K562 (cell line): ENCODE results near the gene KIAA1614. TPM values are rescaled to one million over a fixed set of nuclear protein-coding genes. Genes with fewer than 3 reads are reported as not detected.

Experiments
- BHLHE40 ChIP-seq: IDR thresholded peaks from 2 replicates; pipeline ENCODE4 v1.6.1; 2011; ENCODE audit warnings: low read length, improper control_type of control experiment
- GATAD2A ChIP-seq: fragments of 450-650 bp; IDR thresholded peaks from 2 replicates; pipeline ENCODE4 v1.6.1; 2017
- GTF2F1 ChIP-seq: IDR thresholded peaks from 2 replicates; pipeline ENCODE4 v1.6.1; 2011; ENCODE audit warnings: low read depth, low read length, improper control_type of control experiment
- HMGN3 ChIP-seq: IDR thresholded peaks from 2 replicates; pipeline ENCODE4 v1.6.1; 2011; ENCODE audit warnings: borderline replicate concordance, low read depth, mild to moderate bottlenecking, mixed read lengths, low read length; ENCODE audit not compliant: insufficient read length; ENCODE audit errors: extremely low read depth
- MYBL2 ChIP-seq, 2 experiments: fragments of 450-650 bp in 1 of 2; sonication (generic) in 1 of 2; formaldehyde crosslinking in 1 of 2; IDR thresholded peaks; 2 replicates each; pipeline versions ENCODE4 v1.6.1 to v1.8.1; 2017 to 2022; ENCODE audit warnings: borderline replicate concordance in 1 of 2, inconsistent platforms in 1 of 2, low read depth in 1 of 2, mild to moderate bottlenecking in 1 of 2, missing genetic modification reagents in 1 of 2, moderate library complexity in 1 of 2
- PYGO2 ChIP-seq: fragments of 450-650 bp; IDR thresholded peaks from 2 replicates; pipeline ENCODE4 v1.6.1; 2016; ENCODE audit warnings: mild to moderate bottlenecking, missing genetic modification characterization, moderate library complexity, missing compliant biosample characterization
- RNF219 ChIP-seq: fragments of 250-450 bp; sonication (Bioruptor Pico); IDR thresholded peaks from 2 replicates; pipeline ENCODE4 v1.5.0; 2022; ENCODE audit warnings: mild to moderate bottlenecking
- SLC30A9 ChIP-seq: fragments of 250-450 bp; sonication (Bioruptor Pico); IDR thresholded peaks from 2 replicates; pipeline ENCODE4 v1.8.0; 2022; ENCODE audit warnings: mild to moderate bottlenecking, moderate library complexity
- SMAD3 ChIP-seq: fragments of 450-650 bp; formaldehyde crosslinking; conservative IDR thresholded peaks from 2 replicates; pipeline ENCODE4 v1.4.0; 2020; ENCODE audit warnings: mild to moderate bottlenecking
- SMARCE1 ChIP-seq: fragments of 450-650 bp; IDR thresholded peaks from 2 replicates; pipeline ENCODE4 v1.7.1; 2016; ENCODE audit warnings: mild to moderate bottlenecking
- TRIM24 ChIP-seq, 2 experiments: fragments of 450-650 bp; IDR thresholded peaks; 2 replicates each; pipeline ENCODE4 v1.6.1; 2016
- ZBED1 ChIP-seq: IDR thresholded peaks from 2 replicates; pipeline ENCODE4 v1.6.1; 2014
- ZNF12 ChIP-seq: sonication (generic); formaldehyde crosslinking; IDR thresholded peaks from 2 replicates; pipeline ENCODE4 v1.4.0; 2020; ENCODE audit warnings: mild to moderate bottlenecking, missing genetic modification reagents
- ZNF184 ChIP-seq: sonication (generic); formaldehyde crosslinking; IDR thresholded peaks from 2 replicates; pipeline ENCODE4 v1.5.0; 2020; ENCODE audit warnings: missing genetic modification reagents
- ZNF324 ChIP-seq: fragments of 250-450 bp; sonication (Bioruptor Pico); IDR thresholded peaks from 2 replicates; pipeline ENCODE4 v1.4.0; 2020; ENCODE audit warnings: mild to moderate bottlenecking
- ZNF507 ChIP-seq: conservative IDR thresholded peaks from 2 replicates; pipeline ENCODE4 v1.6.1; 2017; ENCODE audit warnings: missing genetic modification characterization, missing compliant biosample characterization
- ZNF561 ChIP-seq: fragments of 450-650 bp; formaldehyde crosslinking; conservative IDR thresholded peaks from 2 replicates; pipeline ENCODE4 v1.4.0; 2020; ENCODE audit warnings: mild to moderate bottlenecking, moderate library complexity
- ZNF586 ChIP-seq: fragments of 450-650 bp; formaldehyde crosslinking; conservative IDR thresholded peaks from 2 replicates; pipeline ENCODE4 v1.4.0; 2020; ENCODE audit warnings: mild to moderate bottlenecking, moderate library complexity
- polyA plus RNA-seq, 8 experiments: library from polyadenylated mRNA; depleted of rRNA in 4 of 8; stranded (reverse) in 5 of 8; unstranded in 3 of 8; fragments of >200 nt; fragmentation: Nextera tagmentation in 2 of 8; fragmentation: Illumina TruSeq in 1 of 8; extraction: Ambion mirVana in 2 of 8; extraction: Trizol in 1 of 8; gene quantifications; 2 replicates each; pipeline versions ENCODE4 v1.2.1 to v1.2.3, GENCODE V29; 2011 to 2014; ENCODE audit warnings: inconsistent platforms in 1 of 8, missing spikeins in 1 of 8
- total RNA-seq, 7 experiments: library from RNA; depleted of rRNA in 6 of 7; stranded (reverse); fragments of >200 nt in 6 of 7; fragmentation: Illumina TruSeq in 2 of 7; extraction: Trizol in 2 of 7; gene quantifications; 2 replicates each; pipeline versions ENCODE4 v1.2.1 to v1.2.3, GENCODE V29; 2011 to 2021; ENCODE audit warnings: low replicate concordance in 1 of 7
- TF ChIP-seq, protein P1 (sequence below): fragments of 150-350 bp; IDR thresholded peaks from 2 replicates; pipeline ENCODE4 v1.6.1; 2014; ENCODE audit warnings: low read depth, mild to moderate bottlenecking, low read length, borderline replicate concordance
- TF ChIP-seq, protein P2 (sequence below): fragments of 450-650 bp; IDR thresholded peaks from 2 replicates; pipeline ENCODE4 v1.6.1; 2016; ENCODE audit warnings: low read depth, mild to moderate bottlenecking, moderate library complexity

The KIAA1614 gene
- total and polyA plus RNA-seq, 9 of the 15 experiments (the other 6 are each of a cell fraction or from before 2014, with no cell fraction given) = 0.01 to 1.1 (median 0.15) TPM; not detected in 1

DNA sequence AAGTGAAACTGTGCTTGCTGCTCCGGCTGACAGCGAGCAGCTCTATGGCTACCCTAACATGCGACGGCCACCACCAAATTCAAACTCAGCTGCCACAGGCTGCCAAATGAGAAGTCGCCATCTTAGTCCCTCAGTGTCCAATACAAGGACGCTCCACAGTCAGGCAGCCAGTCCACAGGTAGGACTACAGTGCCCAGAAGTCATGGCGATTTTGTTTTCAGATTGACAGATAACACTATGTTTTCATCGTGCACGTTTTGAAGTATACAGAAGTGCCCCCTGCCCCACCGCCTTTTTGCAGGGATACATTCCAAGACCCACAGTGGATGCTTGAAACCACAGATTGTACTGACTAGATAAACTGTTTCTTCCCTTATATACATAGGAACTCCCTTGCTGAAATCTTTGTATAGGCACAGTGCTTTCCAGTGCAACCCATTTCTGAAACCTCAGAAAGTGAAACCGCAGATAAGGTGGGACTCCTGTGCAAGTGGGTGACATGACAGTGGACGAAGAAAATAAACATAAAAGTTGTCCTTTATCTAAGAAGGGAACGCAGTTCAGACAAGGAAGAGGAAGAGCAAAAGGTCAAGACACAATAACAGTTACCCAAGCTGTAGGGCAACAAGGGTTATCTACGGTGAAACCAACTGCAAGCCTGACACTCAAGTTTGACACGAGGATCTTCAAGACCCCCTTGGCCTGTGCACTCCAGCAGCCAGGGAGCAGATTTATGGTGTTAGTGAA is 57.8 kb downstream of the KIAA1614 start (continued):
- peak; percentile 65; the same call in 1 of the 2 replicates for TF ChIP-seq SMARCE1
- TF ChIP-seq ZNF561 (CRISPR knock-in tag) = no peak
- 0 out of 2 replicates have a peak, but pooled peaks have one; percentile 33 for TF ChIP-seq ZNF324 (CRISPR knock-in tag)
- TF ChIP-seq TRIM24 (IDR thresholded peaks at IDR 0.05) = no peak
- TF ChIP-seq ZNF586 = no peak
- TF ChIP-seq MYBL2 (IDR thresholded peaks at IDR 0.05; ENCODE audit: low read depth) = no peak
- no peak for TF ChIP-seq MYBL2 (CRISPR knock-in tag; IDR thresholded peaks at IDR 0.05; ENCODE audit: borderline replicate concordance)
- no peak for TF ChIP-seq SMAD3 (CRISPR knock-in tag)
- 0 out of 2 replicates have a peak, but pooled peaks have one; percentile 49 for TF ChIP-seq PYGO2
- no peak for TF ChIP-seq HMGN3
- TF ChIP-seq BHLHE40 = peak; percentile 25; the same call in 1 of the 2 replicates
- no peak for TF ChIP-seq GTF2F1
- no peak for TF ChIP-seq ZNF12 (CRISPR knock-in tag)
- TF ChIP-seq ZNF507 (tag) = no peak
- TF ChIP-seq GATAD2A = no peak
- no peak for TF ChIP-seq SLC30A9
- no peak for TF ChIP-seq ZNF184
- TF ChIP-seq, protein P1, sequence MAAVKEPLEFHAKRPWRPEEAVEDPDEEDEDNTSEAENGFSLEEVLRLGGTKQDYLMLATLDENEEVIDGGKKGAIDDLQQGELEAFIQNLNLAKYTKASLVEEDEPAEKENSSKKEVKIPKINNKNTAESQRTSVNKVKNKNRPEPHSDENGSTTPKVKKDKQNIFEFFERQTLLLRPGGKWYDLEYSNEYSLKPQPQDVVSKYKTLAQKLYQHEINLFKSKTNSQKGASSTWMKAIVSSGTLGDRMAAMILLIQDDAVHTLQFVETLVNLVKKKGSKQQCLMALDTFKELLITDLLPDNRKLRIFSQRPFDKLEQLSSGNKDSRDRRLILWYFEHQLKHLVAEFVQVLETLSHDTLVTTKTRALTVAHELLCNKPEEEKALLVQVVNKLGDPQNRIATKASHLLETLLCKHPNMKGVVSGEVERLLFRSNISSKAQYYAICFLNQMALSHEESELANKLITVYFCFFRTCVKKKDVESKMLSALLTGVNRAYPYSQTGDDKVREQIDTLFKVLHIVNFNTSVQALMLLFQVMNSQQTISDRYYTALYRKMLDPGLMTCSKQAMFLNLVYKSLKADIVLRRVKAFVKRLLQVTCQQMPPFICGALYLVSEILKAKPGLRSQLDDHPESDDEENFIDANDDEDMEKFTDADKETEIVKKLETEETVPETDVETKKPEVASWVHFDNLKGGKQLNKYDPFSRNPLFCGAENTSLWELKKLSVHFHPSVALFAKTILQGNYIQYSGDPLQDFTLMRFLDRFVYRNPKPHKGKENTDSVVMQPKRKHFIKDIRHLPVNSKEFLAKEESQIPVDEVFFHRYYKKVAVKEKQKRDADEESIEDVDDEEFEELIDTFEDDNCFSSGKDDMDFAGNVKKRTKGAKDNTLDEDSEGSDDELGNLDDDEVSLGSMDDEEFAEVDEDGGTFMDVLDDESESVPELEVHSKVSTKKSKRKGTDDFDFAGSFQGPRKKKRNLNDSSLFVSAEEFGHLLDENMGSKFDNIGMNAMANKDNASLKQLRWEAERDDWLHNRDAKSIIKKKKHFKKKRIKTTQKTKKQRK = no peak
- TF ChIP-seq RNF219 (CRISPR knock-in tag) = no peak
- TF ChIP-seq ZBED1 = no peak
- TF ChIP-seq, protein P2, sequence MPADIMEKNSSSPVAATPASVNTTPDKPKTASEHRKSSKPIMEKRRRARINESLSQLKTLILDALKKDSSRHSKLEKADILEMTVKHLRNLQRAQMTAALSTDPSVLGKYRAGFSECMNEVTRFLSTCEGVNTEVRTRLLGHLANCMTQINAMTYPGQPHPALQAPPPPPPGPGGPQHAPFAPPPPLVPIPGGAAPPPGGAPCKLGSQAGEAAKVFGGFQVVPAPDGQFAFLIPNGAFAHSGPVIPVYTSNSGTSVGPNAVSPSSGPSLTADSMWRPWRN = peak; percentile 85
